Measurements from ENCODE around the gene DLL4. TPM values are rescaled to one million over a fixed set of nuclear protein-coding genes. Genes with fewer than 3 reads are reported as not detected.
A peak's percentile ranks its signal among the peaks of the same experiment; 100 is the strongest.

The DLL4 gene
- total RNA-seq, 2 experiments from 2014 or later, result 0.15 to 0.19 TPM

- POLR2A ChIA-PET, result interaction anchor here (0.6 to 3.6 kb wide), 5 partner anchors 9 to 353 kb away, joined by 4 to 36 read pairs (median 5); partner anchors contain the start of gene CHAC1
- TSS peak; percentile 76 for BruUV-seq (replicated peaks)
Observed at GRCh38 chr15:40942337-40942854, 13.3 kb downstream of the DLL4 start.

GRCh38 chr15:40942878-40943277 lies 13.7 kb downstream of the DLL4 start:
- peak overlapping the region; percentile 84 for H3K4me2 ChIP-seq (ENCODE audit: low read length)
- CTCF ChIA-PET (ENCODE audit: unreplicated experiment), result interaction anchor here (0.5 to 1.6 kb wide), 2 partner anchors 37 to 54 kb away, joined by 3 to 6 read pairs; no protein-coding TSS in a partner anchor
- H3K4me3 ChIP-seq (ENCODE audit: low read depth, low read length, poor library complexity, severe bottlenecking), result peak overlapping the region; percentile 68
- no peaks in the 10 kb centered on the region for H4K20me1 ChIP-seq (ENCODE audit: insufficient read depth, low read length)
- peak overlapping the region; percentile 97; the same call in 1 of the 2 replicates for H2AFZ ChIP-seq (ENCODE audit: low read length)
- H3K79me2 ChIP-seq (ENCODE audit: insufficient read depth, low read depth, low read length), result no peaks in the 10 kb centered on the region
- no peaks in the 10 kb centered on the region for H3K9me2 ChIP-seq (ENCODE audit: insufficient read depth, low read length)
- TF ChIP-seq EZH2phosphoT487 (IDR thresholded peaks at IDR 0.05; ENCODE audit: borderline replicate concordance, low read depth, low read length) (no peak), CTCF (conservative IDR thresholded peaks at IDR 0.05; ENCODE audit: low read length) (no peak)
- BruUV-seq (replicated peaks), result no TSS peak
- no peaks in the 10 kb centered on the region for H3K9me3 ChIP-seq (ENCODE audit: low read length)
- POLR2A ChIA-PET, result interaction anchor here (0.6 to 3.6 kb wide), 3 partner anchors 9 to 353 kb away, joined by 4 to 36 read pairs (median 5); partner anchors contain the start of gene CHAC1
- no peak for DNase-seq (ENCODE audit: low spot score)
- peaks cover 38% of the 10 kb centered on the region for H3K4me1 ChIP-seq (ENCODE audit: insufficient read depth, low read length, poor library complexity, severe bottlenecking)
- intact Hi-C loops (cut with micrococcal nuclease; ENCODE audit: unreplicated experiment), result no loop called here
- no peaks in the 10 kb centered on the region for H3K36me3 ChIP-seq (ENCODE audit: insufficient read depth, low read length)
- H3K27ac ChIP-seq (ENCODE audit: low read depth, low read length, poor library complexity, severe bottlenecking), result no peak overlapping the region

More at GRCh38 chr15:40942337-40942854, 13.3 kb downstream of the DLL4 start:
- intact Hi-C loops (cut with micrococcal nuclease; ENCODE audit: unreplicated experiment), result no loop called here
- TF ChIP-seq CTCF (conservative IDR thresholded peaks at IDR 0.05; ENCODE audit: low read length) (no peak), EZH2phosphoT487 (IDR thresholded peaks at IDR 0.05; ENCODE audit: borderline replicate concordance, low read depth, low read length) (no peak)
- H4K20me1 ChIP-seq (ENCODE audit: insufficient read depth, low read length), result no peaks in the 10 kb centered on the region
- no peaks in the 10 kb centered on the region for H3K9me2 ChIP-seq (ENCODE audit: insufficient read depth, low read length)
- peak overlapping the region; percentile 2 for H3K27ac ChIP-seq (ENCODE audit: low read depth, low read length, poor library complexity, severe bottlenecking)
- H3K4me1 ChIP-seq (ENCODE audit: insufficient read depth, low read length, poor library complexity, severe bottlenecking), result peaks cover 40% of the 10 kb centered on the region
- peak overlapping the region; percentile 84 for H3K4me2 ChIP-seq (ENCODE audit: low read length)
- H3K79me2 ChIP-seq (ENCODE audit: insufficient read depth, low read depth, low read length), result no peaks in the 10 kb centered on the region
- CTCF ChIA-PET (ENCODE audit: unreplicated experiment), result interaction anchor here (0.5 to 1.8 kb wide), 5 partner anchors 12 to 1139 kb away, joined by 3 to 9 read pairs (median 3); no protein-coding TSS in a partner anchor
- no peak for DNase-seq (ENCODE audit: low spot score)
- H3K4me3 ChIP-seq (ENCODE audit: low read depth, low read length, poor library complexity, severe bottlenecking), result peak overlapping the region; percentile 68
- H2AFZ ChIP-seq (ENCODE audit: low read length), result peak overlapping the region; percentile 97
- no peaks in the 10 kb centered on the region for H3K9me3 ChIP-seq (ENCODE audit: low read length)
- no peaks in the 10 kb centered on the region for H3K36me3 ChIP-seq (ENCODE audit: insufficient read depth, low read length)

- Histone ChIP-seq H4K20me1 (ENCODE audit: insufficient read depth, low read length) (no peaks in the 10 kb centered on the region), H2AFZ (ENCODE audit: low read length) (no peak overlapping the region), H3K9me3 (ENCODE audit: low read length) (no peaks in the 10 kb centered on the region), H3K36me3 (ENCODE audit: insufficient read depth, low read length) (no peaks in the 10 kb centered on the region), H3K4me2 (ENCODE audit: low read length) (no peak overlapping the region), H3K4me3 (ENCODE audit: low read depth, low read length, poor library complexity, severe bottlenecking) (no peak overlapping the region), H3K4me1 (ENCODE audit: insufficient read depth, low read length, poor library complexity, severe bottlenecking) (peaks cover 38% of the 10 kb centered on the region), H3K27ac (ENCODE audit: low read depth, low read length, poor library complexity, severe bottlenecking) (no peak overlapping the region), H3K79me2 (ENCODE audit: insufficient read depth, low read depth, low read length) (no peaks in the 10 kb centered on the region), H3K9me2 (ENCODE audit: insufficient read depth, low read length) (no peaks in the 10 kb centered on the region)
- intact Hi-C loops (cut with micrococcal nuclease; ENCODE audit: unreplicated experiment), result no loop called here
- no peak for DNase-seq (ENCODE audit: low spot score)
- POLR2A ChIA-PET, result no interaction called here
- BruUV-seq (replicated peaks), result no TSS peak
- CTCF ChIA-PET (ENCODE audit: unreplicated experiment), result no interaction called here
- TF ChIP-seq EZH2phosphoT487 (IDR thresholded peaks at IDR 0.05; ENCODE audit: borderline replicate concordance, low read depth, low read length) (no peak), CTCF (conservative IDR thresholded peaks at IDR 0.05; ENCODE audit: low read length) (no peak)
Observed at GRCh38 chr15:40943764-40944365, 14.7 kb downstream of the DLL4 start.
